SK-N-SH (cell line): ENCODE data around the gene PPP2R2B. TPM values are rescaled to one million over a fixed set of nuclear protein-coding genes. Genes with fewer than 3 reads are reported as not detected.

Experiments used
- CTCF ChIA-PET: fragments of 300-600, 350-600 bp; formaldehyde crosslinking; extraction: SDS; loops from one replicate; lab custom pipeline; 2021; lab: Yijun Ruan, JAX
- POLR2A ChIA-PET: fragments of 350-600 bp; sonication (Branson Sonifier 250); formaldehyde crosslinking; extraction: SDS; loops from one replicate; lab custom pipeline; 2020; ENCODE audit warnings: antibody characterized with exemption, inconsistent platforms; lab: Yijun Ruan, JAX
- DNase-seq: peaks from one replicate; pipeline ENCODE4 v3.0.0; 2012
- H2AFZ ChIP-seq: fragments of 200-600 bp; sonication (generic); 2 replicates; pipeline ENCODE4 v1.8.1; 2016; ENCODE audit warnings: antibody characterized with exemption, mild to moderate bottlenecking, low read depth
- H3F3A ChIP-seq: fragments of 200-600 bp; sonication (generic); replicated peaks from 2 replicates; pipeline ENCODE3; 2016; ENCODE audit warnings: antibody characterized with exemption, mild to moderate bottlenecking; ENCODE audit not compliant: insufficient read depth
- H3K27ac ChIP-seq, 2 experiments: fragments of 200-500 bp in 1 of 2; fragments of 200-600 bp in 1 of 2; sonication (Bioruptor generic) in 1 of 2; sonication (generic), shearing (Covaris generic) in 1 of 2; 2 replicates each; pipeline versions ENCODE4 v1.5.1 to v1.6.1; 2014 to 2016; ENCODE audit warnings: low read depth in 2 of 2, inconsistent platforms in 1 of 2, low read length in 1 of 2, mild to moderate bottlenecking in 1 of 2, mixed read lengths in 1 of 2
- H3K27me3 ChIP-seq: fragments of 200-600 bp; sonication (generic), shearing (Covaris generic); 2 replicates; pipeline ENCODE4 v1.6.1; 2016; ENCODE audit warnings: mixed run types; ENCODE audit not compliant: insufficient read depth
- H3K36me3 ChIP-seq, 2 experiments: fragments of 200-500 bp in 1 of 2; fragments of 200-600 bp in 1 of 2; sonication (Bioruptor generic) in 1 of 2; sonication (generic) in 1 of 2; replicated peaks in 1 of 2; 2 replicates each; pipeline versions ENCODE3 to v1.5.1; 2014 to 2016; ENCODE audit warnings: low read length in 1 of 2, mild to moderate bottlenecking in 1 of 2; ENCODE audit not compliant: insufficient read depth in 2 of 2, control insufficient read depth in 1 of 2
- H3K4me1 ChIP-seq, 2 experiments: fragments of 200-500 bp in 1 of 2; fragments of 200-600 bp in 1 of 2; sonication (Bioruptor generic) in 1 of 2; sonication (generic), shearing (Covaris generic) in 1 of 2; 2 replicates each; pipeline versions ENCODE4 v1.5.1 to v1.6.1; 2014 to 2016; ENCODE audit warnings: low read depth in 1 of 2, low read length in 1 of 2, mixed run types in 1 of 2; ENCODE audit not compliant: insufficient read depth in 2 of 2, control insufficient read depth in 1 of 2
- H3K4me2 ChIP-seq: fragments of 200-600 bp; sonication (generic), shearing (Covaris generic); 2 replicates; pipeline ENCODE4 v1.6.1; 2017; ENCODE audit warnings: mixed run types
- H3K4me3 ChIP-seq, 2 experiments: fragments of 200-500 bp in 1 of 2; fragments of 200-600 bp in 1 of 2; sonication (Bioruptor generic) in 1 of 2; sonication (generic), shearing (Covaris generic) in 1 of 2; 2 replicates each; pipeline versions ENCODE4 v1.5.1 to v1.8.1; 2014 to 2016; ENCODE audit warnings: low read depth in 2 of 2, inconsistent platforms in 1 of 2, low read length in 1 of 2, mild to moderate bottlenecking in 1 of 2, mixed read lengths in 1 of 2, moderate library complexity in 1 of 2
- H3K79me2 ChIP-seq: fragments of 200-600 bp; sonication (generic); 2 replicates; pipeline ENCODE4 v1.8.1; 2017; ENCODE audit warnings: mild to moderate bottlenecking; ENCODE audit not compliant: insufficient read depth
- H3K9ac ChIP-seq: fragments of 200-600 bp; sonication (generic); 2 replicates; pipeline ENCODE4 v1.6.1; 2017; ENCODE audit warnings: mixed run types
- H3K9me2 ChIP-seq: fragments of 200-600 bp; sonication (generic); 2 replicates; pipeline ENCODE4 v1.6.1; 2017; ENCODE audit warnings: mixed run types
- H3K9me3 ChIP-seq: fragments of 200-600 bp; sonication (generic); 2 replicates; pipeline ENCODE4 v1.6.1; 2017; ENCODE audit warnings: mixed run types, mild to moderate bottlenecking, moderate library complexity
- H4K20me1 ChIP-seq: fragments of 200-600 bp; sonication (generic); 2 replicates; pipeline ENCODE4 v1.6.1; 2017; ENCODE audit warnings: mild to moderate bottlenecking, mixed run types; ENCODE audit not compliant: insufficient read depth
- CHD2 ChIP-seq: fragments of 150-350 bp; IDR thresholded peaks from 2 replicates; pipeline ENCODE4 v1.6.1; 2018; ENCODE audit warnings: low read length; ENCODE audit not compliant: partially characterized antibody
- CTCF ChIP-seq: fragments of 200-600 bp; sonication (generic); IDR thresholded peaks from 2 replicates; pipeline ENCODE4 v1.6.1; 2017; ENCODE audit warnings: antibody characterized with exemption, mild to moderate bottlenecking, moderate library complexity
- GATA2 ChIP-seq: sonication (generic); formaldehyde crosslinking; IDR thresholded peaks from 2 replicates; pipeline ENCODE4 v1.5.0; 2020; ENCODE audit warnings: mild to moderate bottlenecking, missing genetic modification reagents
- MXI1 ChIP-seq: IDR thresholded peaks from 2 replicates; pipeline ENCODE4 v1.6.1; 2012; ENCODE audit warnings: mild to moderate bottlenecking, low read depth, low read length, improper control_type of control experiment
- RAD21 ChIP-seq: IDR thresholded peaks from 2 replicates; pipeline ENCODE4 v1.6.1; 2012; ENCODE audit warnings: mild to moderate bottlenecking, low read length
- RXRA ChIP-seq: IDR thresholded peaks from 2 replicates; pipeline ENCODE4 v1.4.0; 2012; ENCODE audit warnings: low read depth, mild to moderate bottlenecking, borderline replicate concordance
- USF1 ChIP-seq: IDR thresholded peaks from 2 replicates; pipeline ENCODE4 v1.4.0; 2012; ENCODE audit warnings: low read depth, borderline replicate concordance
- WGBS: methylation state at CpG from one replicate; pipeline ENCODE4 v1.1.6; 2017; ENCODE audit warnings: low lambda C conversion rate; 5-methylcytosine and 5-hydroxymethylcytosine counted together
- polyA plus RNA-seq, 3 experiments: library from polyadenylated mRNA; depleted of rRNA; stranded (reverse); fragments of >200 nt; gene quantifications; 2 replicates each; pipeline ENCODE4 v1.2.3, GENCODE V29; 2012
- TF ChIP-seq, protein P1 (sequence below): IDR thresholded peaks from 2 replicates; pipeline ENCODE4; 2012
- TF ChIP-seq, protein P2 (sequence below): IDR thresholded peaks from 2 replicates; pipeline ENCODE4 v1.4.0; 2012; ENCODE audit warnings: low read depth
- TF ChIP-seq, protein P3 (sequence below): IDR thresholded peaks from 2 replicates; pipeline ENCODE4 v1.6.1; 2012; ENCODE audit warnings: mild to moderate bottlenecking, low read depth, low read length, moderate library complexity

Gene PPP2R2B
- polyA plus RNA-seq, 1 of the 3 experiments (the other 2 are of a cell fraction) = 11.4 TPM

- 86% methylated on average over 3 of the region's 3 CpGs for WGBS
- Histone ChIP-seq H3K27me3 (no peaks in the 10 kb centered on the region), H3F3A (peaks cover under 1% of the 10 kb centered on the region), H3K36me3 (no peaks in the 10 kb centered on the region), H3K79me2 (no peaks in the 10 kb centered on the region), H3K4me1 (peaks cover 0 to 12% of the 10 kb centered on the region in 2 experiments; a peak in 2 of 4 replicates), H4K20me1 (no peaks in the 10 kb centered on the region), H3K4me3 (no peak overlapping the region), H2AFZ (no peak overlapping the region), H3K4me2 (no peak overlapping the region), H3K27ac (no peak overlapping the region), H3K9ac (no peak overlapping the region), H3K9me2 (no peaks in the 10 kb centered on the region), H3K9me3 (no peaks in the 10 kb centered on the region)
- ChIA-PET CTCF (interaction anchor here (1.1 to 2.1 kb wide), 5 partner anchors 19 to 267 kb away, joined by 3 to 7 read pairs (median 4); no protein-coding TSS in a partner anchor), POLR2A (no interaction called here)
- TF ChIP-seq CTCF (no peak), CHD2 (no peak), MXI1 (no peak), RAD21 (no peak), RXRA (no peak), GATA2 (CRISPR knock-in tag) (no peak), USF1 (no peak)
- TF ChIP-seq, protein P1, sequence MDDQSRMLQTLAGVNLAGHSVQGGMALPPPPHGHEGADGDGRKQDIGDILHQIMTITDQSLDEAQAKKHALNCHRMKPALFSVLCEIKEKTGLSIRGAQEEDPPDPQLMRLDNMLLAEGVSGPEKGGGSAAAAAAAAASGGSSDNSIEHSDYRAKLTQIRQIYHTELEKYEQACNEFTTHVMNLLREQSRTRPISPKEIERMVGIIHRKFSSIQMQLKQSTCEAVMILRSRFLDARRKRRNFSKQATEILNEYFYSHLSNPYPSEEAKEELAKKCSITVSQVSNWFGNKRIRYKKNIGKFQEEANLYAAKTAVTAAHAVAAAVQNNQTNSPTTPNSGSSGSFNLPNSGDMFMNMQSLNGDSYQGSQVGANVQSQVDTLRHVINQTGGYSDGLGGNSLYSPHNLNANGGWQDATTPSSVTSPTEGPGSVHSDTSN = no peak
- TF ChIP-seq, protein P2, sequence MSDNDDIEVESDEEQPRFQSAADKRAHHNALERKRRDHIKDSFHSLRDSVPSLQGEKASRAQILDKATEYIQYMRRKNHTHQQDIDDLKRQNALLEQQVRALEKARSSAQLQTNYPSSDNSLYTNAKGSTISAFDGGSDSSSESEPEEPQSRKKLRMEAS = no peak
- TF ChIP-seq, protein P3, sequence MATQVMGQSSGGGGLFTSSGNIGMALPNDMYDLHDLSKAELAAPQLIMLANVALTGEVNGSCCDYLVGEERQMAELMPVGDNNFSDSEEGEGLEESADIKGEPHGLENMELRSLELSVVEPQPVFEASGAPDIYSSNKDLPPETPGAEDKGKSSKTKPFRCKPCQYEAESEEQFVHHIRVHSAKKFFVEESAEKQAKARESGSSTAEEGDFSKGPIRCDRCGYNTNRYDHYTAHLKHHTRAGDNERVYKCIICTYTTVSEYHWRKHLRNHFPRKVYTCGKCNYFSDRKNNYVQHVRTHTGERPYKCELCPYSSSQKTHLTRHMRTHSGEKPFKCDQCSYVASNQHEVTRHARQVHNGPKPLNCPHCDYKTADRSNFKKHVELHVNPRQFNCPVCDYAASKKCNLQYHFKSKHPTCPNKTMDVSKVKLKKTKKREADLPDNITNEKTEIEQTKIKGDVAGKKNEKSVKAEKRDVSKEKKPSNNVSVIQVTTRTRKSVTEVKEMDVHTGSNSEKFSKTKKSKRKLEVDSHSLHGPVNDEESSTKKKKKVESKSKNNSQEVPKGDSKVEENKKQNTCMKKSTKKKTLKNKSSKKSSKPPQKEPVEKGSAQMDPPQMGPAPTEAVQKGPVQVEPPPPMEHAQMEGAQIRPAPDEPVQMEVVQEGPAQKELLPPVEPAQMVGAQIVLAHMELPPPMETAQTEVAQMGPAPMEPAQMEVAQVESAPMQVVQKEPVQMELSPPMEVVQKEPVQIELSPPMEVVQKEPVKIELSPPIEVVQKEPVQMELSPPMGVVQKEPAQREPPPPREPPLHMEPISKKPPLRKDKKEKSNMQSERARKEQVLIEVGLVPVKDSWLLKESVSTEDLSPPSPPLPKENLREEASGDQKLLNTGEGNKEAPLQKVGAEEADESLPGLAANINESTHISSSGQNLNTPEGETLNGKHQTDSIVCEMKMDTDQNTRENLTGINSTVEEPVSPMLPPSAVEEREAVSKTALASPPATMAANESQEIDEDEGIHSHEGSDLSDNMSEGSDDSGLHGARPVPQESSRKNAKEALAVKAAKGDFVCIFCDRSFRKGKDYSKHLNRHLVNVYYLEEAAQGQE = no peak
- DNase-seq = no peak
Observed at GRCh38 chr5:146699138-146699537, 179.4 kb downstream of the PPP2R2B start.
